ENCODE data around the gene SLC16A6.
A peak's percentile ranks its signal among the peaks of the same experiment; 100 is the strongest.
"Not testable (repeated sequence)": the region's sequence is repeated elsewhere in the genome, so short reads cannot be mapped to it uniquely, and the experiment has no call there.

Gene SLC16A6

GRCh38 chr17:68246271-68247028 is 44.5 kb downstream of the SLC16A6 start:
- no peak for DNase-seq

DNA sequence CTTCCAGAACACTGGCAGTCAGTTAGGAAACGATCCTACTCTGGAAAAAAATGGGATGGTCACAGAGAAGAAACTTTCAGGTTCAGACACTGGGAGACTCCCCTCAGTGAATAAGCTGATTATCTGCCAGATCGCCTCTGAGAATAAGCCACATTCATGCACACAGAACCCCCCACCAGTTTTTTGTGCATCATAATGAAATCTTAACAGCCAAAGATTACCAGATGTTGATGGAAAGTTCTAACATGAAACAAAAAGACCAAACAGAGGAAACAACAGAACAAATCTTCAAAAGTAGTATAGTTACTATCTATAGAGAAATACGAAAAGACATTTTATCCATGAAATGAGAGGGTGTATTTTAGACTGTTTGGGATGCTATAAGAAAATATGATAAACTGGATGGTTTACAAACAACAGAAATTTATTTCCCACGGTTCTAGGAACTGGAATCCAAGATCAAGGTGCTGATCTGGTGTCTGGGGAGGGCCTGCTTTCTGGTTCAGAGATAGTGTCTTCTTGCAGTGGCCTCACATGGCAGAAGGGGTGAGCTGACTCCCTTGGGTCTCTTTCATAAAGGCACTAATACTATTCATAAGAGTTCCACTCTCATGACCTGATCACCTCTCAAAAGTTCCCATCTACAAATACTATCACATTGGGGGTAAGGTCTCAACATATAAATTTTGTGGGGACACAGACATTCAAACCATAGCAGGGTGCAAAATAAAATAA is 51.1 kb downstream of the SLC16A6 start:
- DNase-seq: peak; percentile 23

DNA sequence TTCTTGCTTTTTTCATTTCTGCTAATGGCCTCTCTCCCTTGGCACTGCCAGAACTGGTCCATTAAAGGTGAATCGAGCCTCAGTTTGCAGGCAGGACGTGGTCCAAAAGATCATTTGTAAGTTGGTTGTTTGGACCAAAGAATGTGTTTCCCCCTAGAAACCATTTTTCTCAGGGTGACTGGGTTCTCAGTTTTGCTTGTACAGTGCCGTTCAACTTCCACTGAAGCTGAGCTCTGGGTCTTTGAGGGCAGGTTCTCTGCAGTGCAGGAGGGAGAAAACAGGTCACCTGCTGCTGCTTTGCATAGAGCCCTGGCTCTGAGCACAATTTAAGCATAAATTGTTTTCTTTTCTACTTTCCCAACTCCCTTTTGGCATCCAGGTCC is 52.1 kb downstream of the SLC16A6 start:
- DNase-seq: no peak

DNA sequence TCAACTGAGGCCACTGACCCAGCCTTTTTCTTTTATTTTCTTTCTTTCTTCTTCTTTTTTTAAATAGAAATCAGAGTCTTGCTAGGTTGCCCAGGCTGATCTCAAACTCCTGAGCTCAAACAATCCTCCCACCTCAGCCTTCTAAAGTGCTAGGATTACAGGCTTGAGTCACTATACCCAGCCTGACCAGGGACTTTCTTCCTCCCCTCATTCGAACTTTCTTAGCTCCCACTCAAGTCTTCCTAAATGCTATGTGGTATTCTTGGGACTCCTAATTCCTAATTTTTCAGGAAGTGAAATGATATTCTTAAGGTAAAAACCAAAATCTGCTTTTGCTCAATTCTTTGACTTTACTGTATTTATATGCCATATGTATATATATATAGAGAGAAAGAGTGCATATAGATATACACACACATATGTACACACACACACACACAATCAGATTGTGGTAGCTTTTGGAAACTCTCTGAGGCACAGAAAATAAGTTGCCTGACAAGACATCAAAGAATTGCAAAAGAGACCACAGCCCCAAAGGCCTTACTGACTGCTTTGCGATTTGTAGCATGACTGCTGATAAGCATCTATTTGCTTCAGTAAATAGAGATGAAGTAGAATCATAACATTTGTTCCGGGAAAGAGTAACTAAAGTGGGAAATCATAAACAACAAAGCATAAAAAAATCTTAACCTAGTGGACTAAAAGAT is 52.6 kb downstream of the SLC16A6 start:
- peak; percentile 84 for DNase-seq

- DNase-seq: peak; percentile 81
Measured at GRCh38 chr17:68237369-68238163, 53.4 kb downstream of the SLC16A6 start.

DNA sequence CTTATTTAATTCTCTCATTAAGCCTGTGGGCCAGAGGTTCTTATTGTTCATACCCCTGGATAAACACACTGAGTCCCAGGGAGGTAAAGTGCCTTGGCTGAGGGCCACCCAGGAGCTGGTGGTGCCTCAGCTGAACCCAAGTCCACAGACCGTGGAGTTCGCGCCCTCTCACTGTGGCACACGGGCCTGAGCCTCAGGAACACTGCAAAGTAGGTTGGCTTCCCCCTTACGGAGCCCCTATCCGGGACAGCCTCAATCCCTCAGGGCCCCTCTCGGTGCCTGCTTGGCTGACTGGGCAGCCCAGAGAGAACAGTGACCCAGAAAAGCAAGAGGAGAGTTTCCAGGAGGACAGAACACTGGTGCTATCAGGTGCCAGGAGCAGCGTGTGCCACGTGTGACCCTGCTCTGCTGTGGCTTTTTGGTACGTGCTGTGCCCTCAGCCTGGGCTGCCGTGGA is 55.6 kb downstream of the SLC16A6 start:
- DNase-seq: peak; percentile 22

DNA sequence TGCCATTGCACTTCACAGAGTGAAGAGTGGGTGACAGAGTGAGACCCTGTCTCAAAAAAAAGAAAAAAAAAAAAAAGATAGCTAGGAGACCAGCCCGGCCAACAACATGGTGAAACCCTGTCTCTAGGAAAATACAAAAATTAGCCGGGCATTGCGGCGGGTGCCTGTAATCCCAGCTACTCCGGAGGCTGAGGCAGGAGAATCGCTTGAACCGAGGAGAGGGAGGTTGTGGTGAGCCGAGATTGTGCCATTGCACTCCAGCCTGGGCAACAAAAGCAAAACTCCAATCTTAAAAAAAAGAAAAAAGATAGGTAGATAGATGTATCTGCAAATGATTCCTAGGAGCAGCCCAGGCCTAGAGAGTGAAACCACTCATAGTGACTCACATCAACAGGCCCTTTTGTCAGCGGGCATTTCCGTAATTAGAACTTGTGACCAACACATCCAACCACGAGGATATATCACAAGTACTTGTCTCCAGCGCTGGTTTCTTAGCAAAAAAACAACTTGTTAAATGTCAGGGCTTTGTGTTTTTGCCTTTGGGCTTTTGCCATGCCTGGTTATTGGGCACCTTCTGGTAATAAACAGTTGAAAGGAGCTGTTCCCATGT is 56.1 kb downstream of the SLC16A6 start:
- DNase-seq: peak; percentile 84

- not testable (repeated sequence) for DNase-seq
Measured at GRCh38 chr17:68232741-68233140, 58.2 kb downstream of the SLC16A6 start.

DNA sequence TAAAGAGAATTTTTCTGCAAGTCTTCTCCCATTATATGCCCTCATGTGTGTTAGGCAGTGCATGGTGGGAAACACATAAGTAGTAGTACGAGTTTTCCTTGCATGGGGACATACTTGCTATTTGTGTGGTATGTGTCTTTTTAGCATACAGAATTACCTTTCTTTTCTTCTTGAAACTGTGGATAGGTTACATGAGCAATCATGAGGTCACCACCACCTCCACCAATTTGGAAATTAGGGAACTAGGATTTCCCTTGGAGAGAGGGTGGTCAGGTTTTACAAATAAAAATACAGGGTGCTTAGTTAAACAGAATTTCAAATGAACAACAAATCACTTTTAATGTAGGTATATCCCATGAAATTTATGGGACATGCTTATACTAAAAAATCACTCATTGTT is 59.4 kb downstream of the SLC16A6 start:
- DNase-seq: no peak

DNA sequence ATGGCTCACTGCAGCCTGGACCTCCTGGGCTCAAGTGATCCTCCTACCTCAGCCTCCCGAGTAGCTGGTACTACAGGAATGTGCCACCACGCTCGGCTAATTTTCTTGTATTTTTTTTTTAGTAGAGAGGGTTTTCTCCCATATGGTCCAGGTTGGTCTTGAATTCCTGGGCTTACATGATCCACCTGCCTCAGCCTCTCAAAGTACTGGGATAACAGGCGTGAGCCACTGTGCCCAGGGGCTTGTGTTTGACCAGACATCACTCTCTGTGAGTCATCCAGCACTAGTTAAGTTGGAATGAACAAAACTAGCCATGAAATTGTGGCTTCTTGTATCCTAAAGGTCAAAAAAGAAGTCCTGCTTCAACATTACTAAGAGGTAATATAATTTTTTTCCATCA is 59.8 kb downstream of the SLC16A6 start:
- not testable (repeated sequence) for DNase-seq

GRCh38 chr17:68229619-68230018 is 61.3 kb downstream of the SLC16A6 start:
- no peak for DNase-seq

DNA sequence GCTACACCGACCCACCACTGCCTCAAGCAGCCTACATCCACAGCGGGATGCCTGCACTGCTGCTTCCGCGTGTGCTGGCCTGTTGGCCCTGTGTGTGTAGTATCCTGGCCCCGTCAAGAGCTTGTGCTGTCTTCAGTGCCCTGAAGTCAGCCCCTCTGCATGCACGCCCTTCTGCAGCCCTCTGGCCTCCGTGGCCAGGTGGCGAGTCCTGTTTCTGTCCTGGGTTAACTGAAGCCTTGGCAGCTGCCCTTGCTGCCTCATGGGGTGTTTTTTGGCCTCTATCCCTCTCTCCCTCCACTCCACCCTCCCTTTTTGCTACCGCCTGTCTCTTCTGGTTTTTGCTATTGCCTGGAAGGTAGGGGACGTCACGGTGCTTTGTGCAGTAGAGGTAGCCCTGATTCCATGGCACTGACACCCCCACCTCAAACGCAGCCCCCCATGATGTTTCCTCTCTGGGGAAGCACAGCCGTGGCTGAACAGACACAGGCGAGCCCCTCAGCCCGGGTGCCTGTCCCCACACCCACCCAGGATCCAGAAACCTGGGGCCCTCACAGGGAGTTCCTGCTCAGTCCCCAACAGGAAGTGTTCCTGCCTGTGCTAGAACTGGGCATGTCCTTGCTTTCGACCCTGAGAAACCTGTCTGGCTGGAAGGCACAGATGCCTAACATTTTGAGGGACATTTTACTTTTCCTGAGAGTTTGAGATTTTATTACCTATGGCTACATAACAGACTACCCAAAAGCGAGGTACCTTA is 61.9 kb downstream of the SLC16A6 start:
- no peak for DNase-seq

GRCh38 chr17:68228039-68228680 is 62.8 kb downstream of the SLC16A6 start:
- DNase-seq: not testable (repeated sequence)

- DNase-seq: peak; percentile 24
Measured at GRCh38 chr17:68225055-68225454, 65.9 kb downstream of the SLC16A6 start.

DNA sequence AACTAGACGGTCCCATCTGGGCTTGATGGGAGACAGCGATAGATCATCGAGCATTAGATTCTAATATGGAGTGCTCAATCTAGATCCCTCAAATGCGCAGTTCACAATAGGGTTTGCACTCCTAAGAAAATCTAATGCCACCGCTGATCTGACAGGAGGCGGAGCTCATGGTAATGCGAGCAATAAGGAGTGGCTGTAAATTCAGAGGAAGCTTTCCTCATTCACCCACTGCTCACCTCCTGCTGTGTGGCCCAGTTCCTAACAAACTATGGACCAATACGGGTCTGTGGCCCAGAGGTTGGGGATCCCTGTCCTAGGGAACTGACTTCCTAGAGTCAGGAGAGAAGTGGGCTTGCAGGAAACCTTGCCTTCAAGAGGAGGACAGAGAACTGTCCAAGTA is 68.3 kb downstream of the SLC16A6 start:
- no peak for DNase-seq

DNA sequence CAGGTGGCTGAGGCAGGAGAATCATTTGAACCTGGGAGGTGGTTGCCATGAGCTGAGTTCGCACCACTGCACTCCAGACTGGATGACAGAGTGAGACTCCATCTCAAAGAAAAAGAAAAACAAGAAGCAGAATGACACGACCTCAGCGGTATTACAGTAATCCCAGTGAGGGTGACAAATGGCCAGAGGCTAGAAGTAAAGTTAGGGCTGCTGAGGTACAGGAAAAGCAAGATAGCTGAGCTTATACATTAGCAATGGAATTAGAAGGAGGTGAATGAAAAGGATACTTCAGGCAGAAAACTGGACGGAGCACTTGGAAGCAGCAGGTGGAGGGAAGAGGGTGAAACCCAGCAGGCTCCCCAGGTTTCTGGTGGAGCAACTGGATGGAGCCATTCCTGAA is 69.1 kb downstream of the SLC16A6 start:
- no peak for DNase-seq

DNA sequence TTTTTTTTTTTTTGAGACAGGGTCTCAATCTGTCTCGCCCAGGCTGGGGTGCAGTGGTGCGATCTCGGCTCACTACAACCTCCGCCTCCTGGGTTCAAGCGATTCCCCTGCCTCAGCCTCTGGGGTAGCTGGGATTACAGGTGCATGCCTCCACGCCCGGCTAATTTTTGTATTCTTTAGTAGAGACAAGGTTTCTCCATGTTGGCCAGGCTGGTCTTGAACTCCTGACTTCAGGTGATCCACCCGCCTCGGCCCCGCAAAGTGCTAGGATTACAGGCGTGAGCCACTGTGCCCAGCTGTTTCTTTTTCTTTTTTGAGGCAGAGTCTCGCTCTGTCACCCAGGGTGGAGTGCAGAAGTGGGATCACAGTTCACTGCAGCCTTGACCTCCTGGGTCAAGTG is 70.1 kb downstream of the SLC16A6 start:
- not testable (repeated sequence) for DNase-seq

DNA sequence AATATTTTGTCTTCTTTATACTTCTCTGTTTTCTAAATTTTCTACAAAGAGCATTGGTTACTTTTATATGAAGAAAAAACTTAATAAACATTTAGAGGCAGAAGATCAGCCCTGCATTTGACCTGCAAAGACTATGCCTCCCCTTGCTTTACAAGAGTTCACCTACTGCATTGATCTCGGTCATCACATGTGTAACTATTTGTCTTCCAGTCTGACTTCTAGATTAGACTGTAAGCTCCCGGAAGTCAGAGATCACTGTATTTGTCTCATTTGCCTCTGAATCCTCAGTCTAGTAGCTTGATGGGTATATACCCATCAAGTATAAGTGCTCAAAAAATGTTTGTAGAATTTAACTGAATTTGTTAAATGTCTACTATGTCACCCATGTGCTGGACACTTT is 70.7 kb downstream of the SLC16A6 start:
- not testable (repeated sequence) for DNase-seq

DNA sequence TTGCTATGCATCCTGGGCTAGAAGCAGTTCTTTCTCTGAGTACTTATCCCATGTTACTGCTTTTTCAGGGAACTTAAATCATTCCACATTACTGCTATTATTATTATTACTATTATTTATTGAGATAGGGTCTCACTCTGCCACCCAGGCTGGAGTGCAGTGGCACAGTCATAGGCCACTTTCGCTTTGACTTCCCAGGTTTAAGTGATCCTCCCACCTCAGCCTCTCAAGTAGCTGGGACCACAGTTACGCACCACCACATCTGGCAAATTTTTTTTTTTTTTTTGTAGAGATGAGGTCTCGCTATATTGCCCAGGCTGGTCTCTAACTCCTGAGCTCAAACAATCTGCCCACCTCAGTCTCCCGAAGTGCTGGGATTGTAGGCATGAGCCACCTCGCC is 71.5 kb downstream of the SLC16A6 start:
- not testable (repeated sequence) for DNase-seq

Data from CD4-positive, alpha-beta T cell treated with Interleukin-10 for 1 hour (primary cell).